Measurements from ENCODE around the gene GOLGA2.

DNA sequence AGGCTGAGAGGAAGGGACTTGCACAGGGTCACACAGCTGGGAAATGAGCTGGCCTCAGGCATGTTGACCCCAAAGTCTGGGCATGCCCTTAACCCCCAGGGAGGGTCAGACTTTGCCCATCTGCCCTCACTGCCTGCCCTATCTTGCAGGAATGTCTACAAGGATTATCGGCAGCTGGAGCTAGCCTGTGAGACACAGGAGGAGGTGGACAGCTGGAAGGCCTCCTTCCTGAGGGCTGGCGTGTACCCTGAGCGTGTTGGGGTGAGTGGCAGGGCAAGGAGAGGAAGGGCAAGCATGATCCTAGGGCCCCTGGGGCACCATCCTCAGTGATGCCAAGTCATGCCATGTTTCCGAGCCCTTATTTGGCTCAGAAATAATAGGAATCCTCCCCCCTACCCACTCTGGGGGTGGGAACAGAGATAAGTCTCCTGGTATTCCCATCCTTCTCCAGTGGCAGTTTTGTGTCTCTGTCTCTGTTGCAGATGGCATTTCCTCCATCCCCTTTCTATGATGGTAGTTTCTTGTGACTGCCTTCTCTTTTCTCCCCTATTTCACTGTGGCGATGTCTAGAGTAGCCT lies 28.5 kb downstream of the GOLGA2 start:
- TF ChIP-seq, protein P1, sequence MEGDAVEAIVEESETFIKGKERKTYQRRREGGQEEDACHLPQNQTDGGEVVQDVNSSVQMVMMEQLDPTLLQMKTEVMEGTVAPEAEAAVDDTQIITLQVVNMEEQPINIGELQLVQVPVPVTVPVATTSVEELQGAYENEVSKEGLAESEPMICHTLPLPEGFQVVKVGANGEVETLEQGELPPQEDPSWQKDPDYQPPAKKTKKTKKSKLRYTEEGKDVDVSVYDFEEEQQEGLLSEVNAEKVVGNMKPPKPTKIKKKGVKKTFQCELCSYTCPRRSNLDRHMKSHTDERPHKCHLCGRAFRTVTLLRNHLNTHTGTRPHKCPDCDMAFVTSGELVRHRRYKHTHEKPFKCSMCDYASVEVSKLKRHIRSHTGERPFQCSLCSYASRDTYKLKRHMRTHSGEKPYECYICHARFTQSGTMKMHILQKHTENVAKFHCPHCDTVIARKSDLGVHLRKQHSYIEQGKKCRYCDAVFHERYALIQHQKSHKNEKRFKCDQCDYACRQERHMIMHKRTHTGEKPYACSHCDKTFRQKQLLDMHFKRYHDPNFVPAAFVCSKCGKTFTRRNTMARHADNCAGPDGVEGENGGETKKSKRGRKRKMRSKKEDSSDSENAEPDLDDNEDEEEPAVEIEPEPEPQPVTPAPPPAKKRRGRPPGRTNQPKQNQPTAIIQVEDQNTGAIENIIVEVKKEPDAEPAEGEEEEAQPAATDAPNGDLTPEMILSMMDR (IDR thresholded peaks at IDR 0.05), result no peak
- no peak for TF ChIP-seq POLR2A (IDR thresholded peaks at IDR 0.05)

Data from body of pancreas (tissue), 4 donors.